ENCODE measurements around the gene CIP2A.

CIP2A gene

GRCh38 chr3:108566599-108566998 is 22.6 kb downstream of the CIP2A start:
- no peaks in the 10 kb centered on the region for H3K4me1 ChIP-seq (ENCODE audit: control extremely low read depth in 1 of 4, control insufficient read depth in 4 of 4, insufficient read depth in 4 of 4, low read length in 3 of 4)
- peaks cover 0 to 29% (median 5%) of the 10 kb centered on the region in 4 experiments for H3K36me3 ChIP-seq (ENCODE audit: control insufficient read depth in 4 of 4, insufficient read depth in 4 of 4, low read length in 3 of 4)
- no CpG with 5 or more reads among the region's 1 CpG for WGBS (ENCODE audit: insufficient coverage)
- no peaks in the 10 kb centered on the region for H3K9me3 ChIP-seq (ENCODE audit: control extremely low read depth in 1 of 5, control insufficient read depth in 4 of 5, insufficient read depth in 2 of 5, low read depth in 1 of 5, low read length in 4 of 5)
- no peaks in the 10 kb centered on the region for H3K27me3 ChIP-seq (replicated peaks in 2 of 5; ENCODE audit: control insufficient read depth in 4 of 5, insufficient read depth in 5 of 5, low read length in 4 of 5)
- no peak overlapping the region for H3K4me3 ChIP-seq (ENCODE audit: control insufficient read depth in 1 of 7, extremely low read depth in 1 of 7, insufficient read depth in 4 of 7, low read depth in 2 of 7, low read length in 6 of 7)
- no peak for DNase-seq
- H3K27ac ChIP-seq (ENCODE audit: insufficient read depth in 1 of 2, low read depth in 1 of 2, low read length in 2 of 2, poor library complexity in 1 of 2, severe bottlenecking in 2 of 2) = no peak overlapping the region
- ChIA-PET CTCF (no interaction called here), POLR2A (no interaction called here)

DNA sequence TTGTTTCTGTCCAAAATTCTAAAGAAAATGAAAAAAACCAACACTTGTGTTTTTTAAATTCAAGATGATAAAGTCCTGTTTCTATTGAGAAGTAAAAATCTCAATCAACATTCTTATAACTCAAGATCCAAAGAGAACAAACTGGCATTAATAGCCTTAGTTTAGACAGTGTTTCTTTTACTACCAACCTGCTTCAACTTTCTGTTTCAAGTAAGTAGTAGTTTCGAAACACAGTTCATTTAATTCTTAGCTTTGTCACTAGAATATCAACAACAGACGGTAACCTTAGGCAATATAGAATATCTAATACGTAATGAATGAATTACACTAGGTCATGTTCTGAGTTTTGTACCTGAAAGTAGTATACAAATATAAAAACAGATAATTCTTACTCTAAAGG is 23.7 kb downstream of the CIP2A start:
- Histone ChIP-seq H3K4me1 (ENCODE audit: control extremely low read depth in 1 of 4, control insufficient read depth in 4 of 4, insufficient read depth in 4 of 4, low read length in 3 of 4) (no peaks in the 10 kb centered on the region), H3K4me3 (ENCODE audit: control insufficient read depth in 1 of 7, extremely low read depth in 1 of 7, insufficient read depth in 4 of 7, low read depth in 2 of 7, low read length in 6 of 7) (no peak overlapping the region), H3K27ac (ENCODE audit: insufficient read depth in 1 of 2, low read depth in 1 of 2, low read length in 2 of 2, poor library complexity in 1 of 2, severe bottlenecking in 2 of 2) (no peak overlapping the region), H3K9me3 (ENCODE audit: control extremely low read depth in 1 of 5, control insufficient read depth in 4 of 5, insufficient read depth in 2 of 5, low read depth in 1 of 5, low read length in 4 of 5) (no peaks in the 10 kb centered on the region), H3K27me3 (replicated peaks in 2 of 5; ENCODE audit: control insufficient read depth in 4 of 5, insufficient read depth in 5 of 5, low read length in 4 of 5) (no peaks in the 10 kb centered on the region), H3K36me3 (ENCODE audit: control insufficient read depth in 4 of 4, insufficient read depth in 4 of 4, low read length in 3 of 4) (peaks cover 0 to 40% (median 5%) of the 10 kb centered on the region in 4 experiments)
- POLR2A ChIA-PET = no interaction called here
- DNase-seq = no peak
- WGBS (ENCODE audit: insufficient coverage) = no CpG with 5 or more reads among the region's 3 CpGs
- CTCF ChIA-PET = no interaction called here

GRCh38 chr3:108564564-108564963 is 24.7 kb downstream of the CIP2A start:
- Histone ChIP-seq H3K36me3 (ENCODE audit: control insufficient read depth in 4 of 4, insufficient read depth in 4 of 4, low read length in 3 of 4) (peaks cover 0 to 45% (median 4%) of the 10 kb centered on the region in 4 experiments), H3K27me3 (replicated peaks in 2 of 5; ENCODE audit: control insufficient read depth in 4 of 5, insufficient read depth in 5 of 5, low read length in 4 of 5) (no peaks in the 10 kb centered on the region), H3K4me1 (ENCODE audit: control extremely low read depth in 1 of 4, control insufficient read depth in 4 of 4, insufficient read depth in 4 of 4, low read length in 3 of 4) (no peaks in the 10 kb centered on the region), H3K27ac (ENCODE audit: insufficient read depth in 1 of 2, low read depth in 1 of 2, low read length in 2 of 2, poor library complexity in 1 of 2, severe bottlenecking in 2 of 2) (no peak overlapping the region), H3K4me3 (ENCODE audit: control insufficient read depth in 1 of 7, extremely low read depth in 1 of 7, insufficient read depth in 4 of 7, low read depth in 2 of 7, low read length in 6 of 7) (no peak overlapping the region), H3K9me3 (ENCODE audit: control extremely low read depth in 1 of 5, control insufficient read depth in 4 of 5, insufficient read depth in 2 of 5, low read depth in 1 of 5, low read length in 4 of 5) (no peaks in the 10 kb centered on the region)
- peak in 1 of 3 donors; percentile 4 for DNase-seq
- POLR2A ChIA-PET = no interaction called here
- CTCF ChIA-PET = interaction anchor here (1.4 kb wide), 1 partner anchor 22 kb away, joined by 4 read pairs; no protein-coding TSS in a partner anchor

GRCh38 chr3:108562565-108562964 is 26.7 kb downstream of the CIP2A start:
- ChIA-PET CTCF (interaction anchor here (1.1 kb wide), 1 partner anchor 16 kb away, joined by 3 read pairs; no protein-coding TSS in a partner anchor), POLR2A (no interaction called here)
- WGBS (ENCODE audit: insufficient coverage) = no CpG with 5 or more reads among the region's 2 CpGs
- Histone ChIP-seq H3K36me3 (ENCODE audit: control insufficient read depth in 4 of 4, insufficient read depth in 4 of 4, low read length in 3 of 4) (peaks cover 0 to 52% (median 10%) of the 10 kb centered on the region in 4 experiments), H3K9me3 (ENCODE audit: control extremely low read depth in 1 of 5, control insufficient read depth in 4 of 5, insufficient read depth in 2 of 5, low read depth in 1 of 5, low read length in 4 of 5) (no peaks in the 10 kb centered on the region), H3K27me3 (replicated peaks in 2 of 5; ENCODE audit: control insufficient read depth in 4 of 5, insufficient read depth in 5 of 5, low read length in 4 of 5) (no peaks in the 10 kb centered on the region), H3K27ac (ENCODE audit: insufficient read depth in 1 of 2, low read depth in 1 of 2, low read length in 2 of 2, poor library complexity in 1 of 2, severe bottlenecking in 2 of 2) (no peak overlapping the region), H3K4me1 (ENCODE audit: control extremely low read depth in 1 of 4, control insufficient read depth in 4 of 4, insufficient read depth in 4 of 4, low read length in 3 of 4) (no peaks in the 10 kb centered on the region), H3K4me3 (ENCODE audit: control insufficient read depth in 1 of 7, extremely low read depth in 1 of 7, insufficient read depth in 4 of 7, low read depth in 2 of 7, low read length in 6 of 7) (no peak overlapping the region)
- DNase-seq = no peak

- no CpG with 5 or more reads among the region's 2 CpGs for WGBS (ENCODE audit: insufficient coverage)
- CTCF ChIA-PET = interaction anchor here (1.2 to 5.7 kb wide), 3 partner anchors 12 to 66 kb away, joined by 3 to 117 read pairs (median 4); partner anchors contain the start of genes CIP2A and DZIP3
- POLR2A ChIA-PET = no interaction called here
Observed at GRCh38 chr3:108555966-108556581, 33.2 kb downstream of the CIP2A start.

GRCh38 chr3:108554913-108555571 is 34.2 kb downstream of the CIP2A start:
- peaks cover 4 to 53% (median 15%) of the 10 kb centered on the region in 4 experiments for H3K36me3 ChIP-seq (ENCODE audit: control insufficient read depth in 4 of 4, insufficient read depth in 4 of 4, low read length in 3 of 4)
- DNase-seq = no peak
- no peaks in the 10 kb centered on the region for H3K27me3 ChIP-seq (replicated peaks in 2 of 5; ENCODE audit: control insufficient read depth in 4 of 5, insufficient read depth in 5 of 5, low read length in 4 of 5)
- WGBS (ENCODE audit: insufficient coverage) = 100% methylated on average over 3 of the region's 3 CpGs
- no peaks in the 10 kb centered on the region for H3K9me3 ChIP-seq (ENCODE audit: control extremely low read depth in 1 of 5, control insufficient read depth in 4 of 5, insufficient read depth in 2 of 5, low read depth in 1 of 5, low read length in 4 of 5)
- no peak overlapping the region for H3K4me3 ChIP-seq (ENCODE audit: control insufficient read depth in 1 of 7, extremely low read depth in 1 of 7, insufficient read depth in 4 of 7, low read depth in 2 of 7, low read length in 6 of 7)
- H3K4me1 ChIP-seq (ENCODE audit: control extremely low read depth in 1 of 4, control insufficient read depth in 4 of 4, insufficient read depth in 4 of 4, low read length in 3 of 4) = no peaks in the 10 kb centered on the region
- ChIA-PET CTCF (interaction anchor here (0.9 to 5.7 kb wide), 5 partner anchors 11 to 65 kb away, joined by 3 to 117 read pairs (median 4); partner anchors contain the start of genes CIP2A and DZIP3), POLR2A (no interaction called here)
- no peak overlapping the region for H3K27ac ChIP-seq (ENCODE audit: insufficient read depth in 1 of 2, low read depth in 1 of 2, low read length in 2 of 2, poor library complexity in 1 of 2, severe bottlenecking in 2 of 2)

More at GRCh38 chr3:108555966-108556581, 33.2 kb downstream of the CIP2A start:
- Histone ChIP-seq H3K4me1 (ENCODE audit: control extremely low read depth in 1 of 4, control insufficient read depth in 4 of 4, insufficient read depth in 4 of 4, low read length in 3 of 4) (no peaks in the 10 kb centered on the region), H3K9me3 (ENCODE audit: control extremely low read depth in 1 of 5, control insufficient read depth in 4 of 5, insufficient read depth in 2 of 5, low read depth in 1 of 5, low read length in 4 of 5) (no peaks in the 10 kb centered on the region), H3K36me3 (ENCODE audit: control insufficient read depth in 4 of 4, insufficient read depth in 4 of 4, low read length in 3 of 4) (peaks cover 4 to 61% (median 15%) of the 10 kb centered on the region in 4 experiments), H3K27ac (ENCODE audit: insufficient read depth in 1 of 2, low read depth in 1 of 2, low read length in 2 of 2, poor library complexity in 1 of 2, severe bottlenecking in 2 of 2) (no peak overlapping the region), H3K27me3 (replicated peaks in 2 of 5; ENCODE audit: control insufficient read depth in 4 of 5, insufficient read depth in 5 of 5, low read length in 4 of 5) (no peaks in the 10 kb centered on the region), H3K4me3 (ENCODE audit: control insufficient read depth in 1 of 7, extremely low read depth in 1 of 7, insufficient read depth in 4 of 7, low read depth in 2 of 7, low read length in 6 of 7) (no peak overlapping the region)
- DNase-seq = no peak

DNA sequence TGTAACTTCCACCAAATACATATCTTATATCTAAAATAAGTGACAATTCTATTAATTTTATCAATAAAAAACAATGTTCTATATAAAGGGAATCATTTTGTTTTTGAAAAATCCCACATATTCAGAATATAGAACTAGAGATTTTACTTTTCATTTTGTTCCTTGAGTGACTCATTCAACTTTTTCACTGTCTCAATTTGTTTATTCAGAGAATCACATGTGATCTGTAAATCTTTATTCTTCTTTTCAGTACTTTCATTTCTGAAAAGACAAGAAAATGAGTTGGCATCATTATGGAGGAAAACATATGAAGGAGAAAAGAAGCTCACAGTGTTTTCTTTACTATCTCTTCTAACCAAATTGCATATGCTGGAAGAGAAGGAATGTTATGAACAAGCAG is 35.0 kb downstream of the CIP2A start:
- H3K36me3 ChIP-seq (ENCODE audit: control insufficient read depth in 4 of 4, insufficient read depth in 4 of 4, low read length in 3 of 4) = peaks cover 4 to 53% (median 15%) of the 10 kb centered on the region in 4 experiments
- POLR2A ChIA-PET = no interaction called here
- CTCF ChIA-PET = interaction anchor here (1.7 to 5.7 kb wide), 3 partner anchors 11 to 64 kb away, joined by 4 to 117 read pairs (median 16); partner anchors contain the start of genes CIP2A and DZIP3
- H3K9me3 ChIP-seq (ENCODE audit: control extremely low read depth in 1 of 5, control insufficient read depth in 4 of 5, insufficient read depth in 2 of 5, low read depth in 1 of 5, low read length in 4 of 5) = no peaks in the 10 kb centered on the region
- no peak overlapping the region for H3K4me3 ChIP-seq (ENCODE audit: control insufficient read depth in 1 of 7, extremely low read depth in 1 of 7, insufficient read depth in 4 of 7, low read depth in 2 of 7, low read length in 6 of 7)
- no peak overlapping the region for H3K27ac ChIP-seq (ENCODE audit: insufficient read depth in 1 of 2, low read depth in 1 of 2, low read length in 2 of 2, poor library complexity in 1 of 2, severe bottlenecking in 2 of 2)
- no peaks in the 10 kb centered on the region for H3K27me3 ChIP-seq (replicated peaks in 2 of 5; ENCODE audit: control insufficient read depth in 4 of 5, insufficient read depth in 5 of 5, low read length in 4 of 5)
- DNase-seq = no peak
- H3K4me1 ChIP-seq (ENCODE audit: control extremely low read depth in 1 of 4, control insufficient read depth in 4 of 4, insufficient read depth in 4 of 4, low read length in 3 of 4) = no peaks in the 10 kb centered on the region
